Activated CD4-positive, alpha-beta T cell treated with anti-CD3 and anti-CD28 coated beads, Interleukin-2, amount 50 U/mL, for 24 hours (primary cell): ENCODE data around the gene TMEM63B.
"Not testable (repeated sequence)": the region's sequence is repeated elsewhere in the genome, so short reads cannot be mapped to it uniquely, and the experiment has no call there.

Experiments used
- DNase-seq, 2 donors: peaks; one replicate each; pipeline ENCODE4 v3.0.0-alpha.2; 2020; ENCODE audit warnings: low read depth in 1 of 2, low spot score in 1 of 2

Gene TMEM63B

DNA sequence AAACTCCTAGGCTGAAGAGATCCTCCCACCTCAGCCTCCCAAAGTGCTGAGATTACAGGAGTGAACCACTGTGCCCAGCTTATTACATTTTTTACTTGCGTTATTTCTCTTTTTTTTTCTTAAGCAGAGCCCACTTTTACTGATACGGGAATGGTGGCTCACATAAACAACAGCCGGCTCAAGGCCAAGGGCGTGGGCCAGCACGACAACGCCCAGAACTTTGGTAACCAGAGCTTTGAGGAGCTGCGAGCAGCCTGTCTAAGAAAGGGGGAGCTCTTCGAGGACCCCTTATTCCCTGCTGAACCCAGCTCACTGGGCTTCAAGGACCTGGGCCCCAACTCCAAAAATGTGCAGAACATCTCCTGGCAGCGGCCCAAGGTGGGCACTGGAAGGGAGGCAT lies 41.8 kb downstream of the TMEM63B start:
- DNase-seq: no peak

DNA sequence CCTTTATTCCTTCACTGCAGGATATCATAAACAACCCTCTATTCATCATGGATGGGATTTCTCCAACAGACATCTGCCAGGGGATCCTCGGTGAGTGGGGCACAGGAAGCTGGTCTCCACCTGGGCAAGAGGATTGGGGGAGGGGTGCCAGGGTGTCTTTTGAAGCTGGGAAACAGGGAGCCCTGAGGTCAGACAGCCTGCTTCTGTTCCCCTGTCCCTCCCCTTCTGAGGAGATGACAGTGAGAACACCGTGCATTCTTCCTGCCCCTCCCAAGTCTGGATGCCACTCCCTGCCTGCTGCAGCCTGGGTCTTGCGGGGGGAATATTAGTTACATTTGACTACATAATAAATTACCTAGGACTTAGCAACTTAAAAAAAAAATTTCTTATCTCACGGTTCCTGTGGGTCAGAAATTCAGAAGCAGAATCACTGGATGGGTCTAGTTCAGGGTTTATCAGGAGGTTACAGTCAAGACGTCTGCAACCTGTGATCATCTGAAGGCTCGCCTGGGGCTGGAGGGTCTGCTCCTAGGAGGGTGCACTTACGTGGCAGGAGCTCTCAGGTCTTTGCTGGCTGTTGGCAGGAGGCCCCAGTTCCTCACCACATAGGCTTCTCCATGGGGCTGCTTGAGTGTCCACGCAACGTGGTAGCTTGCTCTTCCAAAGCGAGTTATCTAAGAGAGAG lies 42.7 kb downstream of the TMEM63B start:
- DNase-seq: no peak

DNA sequence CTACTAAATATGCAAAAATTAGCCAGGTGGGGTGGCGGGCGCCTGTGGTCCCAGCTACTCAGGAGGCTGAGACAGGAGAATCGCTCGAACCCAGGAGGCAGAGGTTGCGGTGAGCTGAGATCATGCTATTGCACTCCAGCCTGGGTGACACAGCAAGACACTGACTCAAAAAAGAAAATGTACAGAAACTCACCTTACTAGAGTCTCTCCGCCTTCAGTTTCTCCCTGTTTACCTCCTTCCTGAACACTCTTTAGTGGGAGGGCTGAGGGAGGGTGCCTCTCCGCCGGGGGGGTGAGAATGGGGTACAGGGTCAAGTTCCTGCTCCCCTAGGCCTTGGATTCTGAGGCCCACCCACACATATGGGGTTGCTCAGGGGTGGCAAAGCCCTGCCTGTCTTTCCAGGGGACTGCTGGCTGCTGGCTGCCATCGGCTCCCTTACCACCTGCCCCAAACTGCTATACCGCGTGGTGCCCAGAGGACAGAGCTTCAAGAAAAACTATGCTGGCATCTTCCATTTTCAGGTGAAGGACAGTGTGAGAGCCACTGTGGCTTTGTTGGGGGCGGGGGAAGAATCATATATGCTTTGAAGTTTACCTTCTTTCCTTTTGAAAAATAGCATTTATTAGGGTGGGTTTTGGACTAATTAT lies 44.7 kb downstream of the TMEM63B start:
- DNase-seq: peak in 1 of 2 donors; percentile 9

DNA sequence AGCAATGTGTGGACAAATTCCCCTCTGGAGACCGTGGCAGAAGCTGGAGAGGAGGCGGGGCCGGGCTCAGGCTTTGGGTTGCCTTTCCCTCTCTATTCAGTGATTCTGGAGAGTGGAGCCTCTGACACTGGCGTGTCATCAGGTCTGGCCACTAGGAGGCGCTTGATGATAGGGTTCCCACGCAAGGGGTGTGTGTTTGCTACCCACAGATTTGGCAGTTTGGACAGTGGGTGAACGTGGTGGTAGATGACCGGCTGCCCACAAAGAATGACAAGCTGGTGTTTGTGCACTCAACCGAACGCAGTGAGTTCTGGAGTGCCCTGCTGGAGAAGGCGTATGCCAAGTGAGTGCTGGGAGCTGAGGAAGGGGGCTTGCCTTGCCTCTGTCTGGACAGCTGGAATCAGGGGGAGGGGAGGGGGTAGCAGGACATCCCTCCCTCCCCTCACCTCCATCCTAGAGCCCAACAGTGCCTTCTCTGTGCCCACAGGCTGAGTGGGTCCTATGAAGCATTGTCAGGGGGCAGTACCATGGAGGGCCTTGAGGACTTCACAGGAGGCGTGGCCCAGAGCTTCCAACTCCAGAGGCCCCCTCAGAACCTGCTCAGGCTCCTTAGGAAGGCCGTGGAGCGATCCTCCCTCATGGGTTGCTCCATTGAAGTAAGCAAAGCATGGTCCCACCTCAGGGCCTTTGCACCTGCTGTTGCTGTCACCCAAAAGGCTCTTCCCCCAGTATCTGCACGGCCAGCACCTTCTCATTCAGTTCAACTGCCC lies 45.6 kb downstream of the TMEM63B start:
- peak; percentile 53 to 78 for DNase-seq

DNA sequence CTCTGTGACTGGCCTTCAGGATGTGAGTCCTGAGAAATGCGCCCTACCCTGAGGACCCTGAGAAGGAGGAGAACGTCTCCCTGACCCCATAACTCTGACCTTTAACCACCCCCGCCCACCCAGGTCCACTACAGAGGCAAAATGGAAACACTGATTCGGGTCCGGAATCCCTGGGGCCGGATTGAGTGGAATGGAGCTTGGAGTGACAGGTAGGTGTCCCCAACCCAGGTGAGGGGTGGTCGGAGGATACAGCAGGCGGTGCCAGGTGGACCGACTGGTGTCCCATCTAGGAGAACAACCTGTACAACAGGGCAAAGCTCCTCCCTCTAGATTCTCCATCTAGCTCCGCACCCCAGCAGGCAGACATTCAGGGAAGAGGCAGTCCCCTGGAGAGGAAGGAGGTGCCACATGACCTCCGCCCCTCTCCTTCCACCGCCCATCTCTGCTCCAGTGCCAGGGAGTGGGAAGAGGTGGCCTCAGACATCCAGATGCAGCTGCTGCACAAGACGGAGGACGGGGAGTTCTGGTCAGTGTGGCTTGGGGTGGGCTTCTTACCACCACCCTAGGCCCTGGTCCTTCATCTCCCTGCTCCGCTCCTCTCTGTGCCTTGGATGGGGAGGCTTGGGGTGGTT lies 48.9 kb downstream of the TMEM63B start:
- no peak for DNase-seq

DNA sequence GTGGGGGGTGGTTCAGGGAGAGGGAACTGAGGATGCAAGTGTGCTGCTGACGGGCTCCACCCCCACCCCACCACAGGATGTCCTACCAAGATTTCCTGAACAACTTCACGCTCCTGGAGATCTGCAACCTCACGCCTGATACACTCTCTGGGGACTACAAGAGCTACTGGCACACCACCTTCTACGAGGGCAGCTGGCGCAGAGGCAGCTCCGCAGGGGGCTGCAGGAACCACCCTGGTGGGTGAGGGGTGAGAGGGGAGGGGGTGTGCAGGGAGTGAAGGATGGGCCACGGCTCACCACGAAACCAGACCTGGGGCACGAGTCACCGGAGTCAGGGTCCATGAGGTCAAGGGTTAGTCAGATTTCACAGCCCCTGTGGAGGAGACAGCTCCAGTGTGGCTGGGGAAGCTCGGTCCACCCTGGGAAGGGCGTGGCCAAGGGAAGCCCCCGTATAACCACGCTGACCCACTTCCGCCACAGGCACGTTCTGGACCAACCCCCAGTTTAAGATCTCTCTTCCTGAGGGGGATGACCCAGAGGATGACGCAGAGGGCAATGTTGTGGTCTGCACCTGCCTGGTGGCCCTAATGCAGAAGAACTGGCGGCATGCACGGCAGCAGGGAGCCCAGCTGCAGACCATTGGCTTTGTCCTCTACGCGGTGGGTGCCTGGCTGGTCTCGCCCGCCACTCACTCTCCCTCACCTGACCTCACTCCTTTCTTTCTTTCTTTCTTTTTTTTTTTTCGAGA lies 49.6 kb downstream of the TMEM63B start:
- DNase-seq: no peak

DNA sequence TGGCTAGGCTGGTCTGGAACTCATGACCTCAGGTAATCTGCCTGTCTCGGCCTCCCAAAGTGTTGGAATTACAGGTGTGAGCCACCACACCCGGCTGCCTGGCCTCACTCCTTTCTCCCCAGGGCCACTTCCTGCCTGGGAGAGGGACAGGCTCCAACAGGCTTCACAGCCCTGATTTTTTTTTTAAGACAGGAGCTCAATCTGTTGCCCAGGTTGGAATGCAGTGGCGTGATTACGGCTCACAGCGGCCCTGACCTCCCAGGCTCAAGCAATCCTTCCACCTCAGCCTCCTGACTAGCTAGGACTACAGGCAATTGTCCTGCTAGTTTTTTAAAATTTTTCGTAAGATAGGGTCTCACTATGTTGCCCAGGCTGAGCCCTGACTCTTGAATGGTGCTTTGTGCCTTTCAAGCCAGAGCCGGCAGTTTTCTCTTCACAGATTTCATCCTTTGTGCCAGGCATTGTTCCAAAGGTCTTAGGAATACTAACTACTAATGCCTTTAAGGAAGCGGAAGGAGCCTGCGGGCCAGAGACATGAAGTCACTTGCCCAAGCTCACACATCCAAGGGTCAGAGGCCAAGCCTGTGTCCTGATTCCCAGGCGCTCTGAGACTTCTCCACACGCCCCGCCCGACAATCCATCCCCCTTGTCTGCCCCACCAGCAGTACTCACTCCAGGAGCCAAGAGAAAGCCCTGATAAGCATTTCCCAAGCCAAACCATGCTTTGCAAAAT lies 50.5 kb downstream of the TMEM63B start:
- DNase-seq: no peak

DNA sequence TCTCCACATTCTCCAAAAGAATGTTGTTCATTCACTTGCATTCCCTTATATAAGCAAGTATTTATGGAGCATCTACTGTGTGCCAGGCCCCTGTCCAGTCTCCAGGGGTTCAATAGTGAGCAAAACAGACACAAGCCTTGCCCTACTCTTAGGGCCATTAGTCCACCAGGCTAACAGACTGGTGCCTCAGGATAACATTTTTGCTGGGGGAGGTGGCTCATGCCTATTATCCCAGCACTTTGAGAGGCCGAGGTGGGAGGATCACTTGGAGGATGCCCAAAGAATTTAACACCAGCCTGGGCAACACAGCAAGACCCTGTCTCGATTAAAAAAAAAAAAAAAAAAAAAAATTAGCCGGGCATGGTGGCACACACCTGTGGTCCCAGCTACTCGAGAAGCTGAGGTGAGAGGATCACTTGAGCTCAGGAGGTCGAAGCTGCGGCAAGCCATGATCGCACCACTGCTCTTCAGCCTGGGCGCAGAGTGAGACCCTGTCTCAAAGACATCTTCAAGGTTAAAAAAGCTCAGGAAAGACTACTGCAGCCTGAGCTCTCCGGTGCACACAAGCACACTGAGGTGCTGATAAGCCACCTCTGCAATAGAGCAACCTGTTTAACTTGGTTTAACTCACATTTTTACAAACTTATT lies 51.2 kb downstream of the TMEM63B start:
- no peak for DNase-seq

DNA sequence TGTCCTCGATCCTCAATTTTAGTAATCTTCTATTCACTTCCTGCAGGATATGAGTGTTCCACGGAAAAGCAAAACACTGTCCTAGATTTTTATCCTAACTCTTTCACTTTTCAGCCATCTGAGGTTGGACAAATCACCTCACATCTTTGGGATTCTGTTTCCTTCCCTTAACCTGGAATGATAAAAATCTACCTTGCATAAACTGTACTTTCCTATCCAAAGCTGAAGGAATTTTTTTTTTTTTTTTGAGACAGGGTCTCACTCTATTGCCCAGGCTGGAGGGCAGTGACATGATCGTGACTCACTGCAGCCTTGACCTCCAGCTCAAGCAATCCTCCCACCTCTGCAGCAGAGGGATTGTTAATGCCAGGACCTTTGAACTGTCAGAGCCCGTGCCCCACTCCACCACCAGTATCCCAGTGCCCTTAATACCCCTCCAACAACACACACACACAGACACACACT lies 51.8 kb downstream of the TMEM63B start:
- DNase-seq: no peak

DNA sequence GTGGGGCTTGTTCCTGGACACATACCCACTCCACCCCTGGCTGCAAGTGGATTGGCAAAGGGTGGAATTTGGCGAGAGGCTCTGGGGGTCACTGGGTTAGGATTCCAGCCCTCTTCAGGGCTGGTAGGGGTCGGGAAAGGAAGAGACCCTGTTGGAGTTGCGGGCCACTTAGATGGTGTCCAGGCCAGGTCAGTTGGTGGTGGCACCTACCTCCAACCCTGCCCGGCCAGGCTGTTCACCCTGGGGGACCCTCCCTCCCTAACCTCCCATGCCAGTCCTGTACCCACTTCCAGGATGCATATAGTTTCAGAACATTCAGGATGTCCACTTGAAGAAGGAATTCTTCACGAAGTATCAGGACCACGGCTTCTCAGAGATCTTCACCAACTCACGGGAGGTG lies 52.3 kb downstream of the TMEM63B start:
- DNase-seq: no peak

DNA sequence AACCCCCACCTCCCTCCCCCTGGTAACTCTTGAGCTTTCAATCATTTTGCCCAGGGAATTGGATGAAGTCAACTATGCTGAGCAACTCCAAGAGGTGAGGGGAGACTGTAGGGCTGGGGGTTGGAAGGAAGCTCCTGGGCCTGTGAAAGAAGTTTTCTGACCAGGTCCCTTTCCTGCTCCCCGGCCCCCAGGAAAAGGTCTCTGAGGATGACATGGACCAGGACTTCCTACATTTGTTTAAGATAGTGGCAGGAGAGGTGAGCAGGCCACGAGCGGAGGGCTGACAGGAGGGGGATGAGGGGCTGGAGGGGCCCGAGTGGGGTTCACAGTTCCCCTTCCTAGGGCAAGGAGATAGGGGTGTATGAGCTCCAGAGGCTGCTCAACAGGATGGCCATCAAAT lies 53.1 kb downstream of the TMEM63B start:
- DNase-seq: no peak

DNA sequence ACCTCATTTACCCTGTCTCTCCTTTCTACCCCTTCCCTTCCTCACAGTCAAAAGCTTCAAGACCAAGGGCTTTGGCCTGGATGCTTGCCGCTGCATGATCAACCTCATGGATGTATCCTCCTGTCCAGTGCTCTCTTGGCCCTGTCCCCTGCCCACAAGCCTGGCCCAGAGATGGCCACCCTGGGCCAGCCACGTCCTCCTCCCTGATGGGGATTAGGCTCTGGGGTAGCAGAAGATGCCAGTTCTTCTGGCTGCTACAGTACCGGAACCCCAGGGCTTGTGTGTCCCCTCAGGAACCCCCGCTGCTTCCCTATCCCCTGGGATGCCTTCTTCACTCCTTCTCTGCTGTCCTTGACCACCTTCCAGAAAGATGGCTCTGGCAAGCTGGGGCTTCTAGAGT lies 53.5 kb downstream of the TMEM63B start:
- DNase-seq: no peak

DNA sequence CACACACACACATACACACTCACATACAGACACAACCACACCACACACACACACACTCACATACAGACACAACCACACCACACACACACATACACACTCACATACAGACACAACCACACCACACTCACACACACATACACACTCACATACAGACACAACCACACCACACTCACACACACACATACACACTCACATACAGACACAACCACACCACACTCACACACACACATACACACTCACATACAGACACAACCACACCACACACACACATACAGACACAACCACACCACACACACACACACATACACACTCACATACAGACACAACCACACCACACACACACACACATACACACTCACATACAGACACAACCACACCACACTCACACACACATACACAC lies 54.4 kb downstream of the TMEM63B start:
- not testable (repeated sequence) for DNase-seq

DNA sequence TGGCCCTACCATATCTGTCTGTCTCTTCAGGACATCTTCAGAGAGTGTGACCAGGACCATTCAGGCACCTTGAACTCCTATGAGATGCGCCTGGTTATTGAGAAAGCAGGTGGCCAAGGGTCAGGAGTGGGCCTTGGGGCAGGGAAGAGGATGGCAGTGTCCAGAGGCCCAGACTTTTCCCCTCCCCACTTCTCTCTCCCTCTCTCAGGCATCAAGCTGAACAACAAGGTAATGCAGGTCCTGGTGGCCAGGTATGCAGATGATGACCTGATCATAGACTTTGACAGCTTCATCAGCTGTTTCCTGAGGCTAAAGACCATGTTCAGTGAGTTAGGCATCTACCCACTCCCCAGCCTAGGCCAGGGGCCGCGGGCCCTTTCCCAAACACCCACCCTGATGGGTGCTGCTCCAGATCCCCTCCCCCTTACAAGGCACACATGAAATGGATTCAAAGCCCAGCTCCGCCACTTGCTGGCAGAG lies 55.6 kb downstream of the TMEM63B start:
- no peak for DNase-seq

DNA sequence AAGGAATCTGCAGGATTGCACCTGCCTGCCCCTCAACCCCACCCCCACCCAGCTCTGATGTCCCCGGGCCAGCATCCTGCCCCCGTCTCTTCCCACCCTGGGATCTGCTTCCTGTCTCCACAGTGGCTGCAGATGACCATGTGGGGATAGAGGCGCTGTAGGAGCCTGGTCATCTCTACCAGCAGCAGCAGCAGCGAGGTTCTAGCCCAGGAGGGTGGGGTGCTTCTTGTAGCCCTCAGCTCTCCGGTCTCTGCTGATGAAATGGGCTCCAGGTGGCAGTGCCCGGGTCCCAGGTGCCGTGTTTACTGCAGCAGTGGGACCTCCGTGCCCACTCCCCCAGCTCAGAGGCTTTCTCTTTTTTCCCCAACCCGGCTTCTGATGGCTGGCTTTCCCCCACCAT lies 56.4 kb downstream of the TMEM63B start:
- DNase-seq: no peak

DNA sequence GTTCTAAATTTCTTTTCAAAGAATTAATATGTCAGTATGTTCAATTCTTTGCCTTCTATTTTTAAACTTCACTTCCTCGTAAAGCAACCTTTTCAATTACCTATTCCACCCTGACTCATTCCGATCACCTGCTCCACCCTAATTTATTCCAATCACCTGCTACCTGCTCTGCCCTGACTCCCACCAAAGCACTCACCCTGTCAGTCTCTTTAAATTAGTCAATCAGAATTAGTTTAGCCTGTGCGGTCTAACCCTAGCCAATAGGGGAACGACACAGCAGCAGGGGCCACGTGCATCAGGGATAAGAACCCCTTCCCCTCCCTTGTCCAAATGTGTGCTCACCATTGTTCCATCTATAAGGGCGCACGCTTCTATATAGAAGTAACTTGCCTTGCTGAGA lies 58.0 kb downstream of the TMEM63B start:
- not testable (repeated sequence) for DNase-seq

DNA sequence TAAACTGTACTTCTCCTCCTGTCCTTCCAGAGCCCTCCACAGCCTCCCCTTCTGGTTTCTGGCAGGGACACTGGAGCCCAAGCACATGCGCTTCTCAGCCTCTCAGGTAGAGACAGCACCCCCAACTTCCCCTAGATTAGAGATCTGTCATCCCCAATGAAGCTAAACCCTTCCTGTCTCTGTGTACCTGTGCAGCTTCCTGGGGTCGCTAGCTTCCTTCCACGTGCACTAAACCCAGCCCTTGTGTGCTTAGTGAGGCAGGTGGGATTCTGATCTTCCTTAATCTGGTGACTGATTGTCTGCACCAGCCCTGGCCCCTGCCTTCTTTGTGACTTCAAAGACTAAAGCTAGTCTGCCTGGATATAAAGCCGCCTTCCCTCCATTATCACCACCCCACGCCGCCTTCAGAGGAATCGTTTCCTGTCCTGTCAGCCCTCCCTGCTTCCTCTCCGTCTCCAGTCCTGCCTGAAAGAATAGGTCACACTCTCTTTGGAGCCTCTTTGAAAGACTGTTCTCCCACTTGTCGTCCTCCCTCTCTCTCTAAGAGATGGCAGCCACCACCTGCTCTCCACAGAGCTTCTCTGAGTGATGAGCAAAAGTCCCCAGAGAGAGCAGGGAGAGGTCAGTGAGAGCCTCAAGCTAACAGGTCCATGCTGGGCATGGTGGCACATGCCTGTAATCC lies 58.7 kb downstream of the TMEM63B start:
- DNase-seq: no peak

DNA sequence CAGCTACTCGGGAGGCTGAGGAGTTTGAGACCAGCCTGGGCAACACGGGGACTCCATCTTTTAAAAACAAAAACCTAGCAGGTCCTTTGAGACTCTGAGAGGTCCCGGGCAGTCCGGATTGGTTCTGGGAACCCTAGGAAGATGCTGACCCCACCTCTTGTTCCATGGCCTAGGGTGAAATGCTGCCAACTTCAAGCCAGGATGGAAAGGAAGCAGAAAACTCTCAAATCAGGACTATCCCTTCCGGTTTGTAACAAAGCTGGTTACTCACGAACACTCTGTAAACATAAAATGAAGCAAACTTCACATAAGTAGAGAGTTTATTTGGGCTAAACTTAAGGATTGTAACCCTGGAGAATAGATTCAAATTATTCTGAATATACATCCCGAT lies 59.3 kb downstream of the TMEM63B start:
- no peak for DNase-seq

DNA sequence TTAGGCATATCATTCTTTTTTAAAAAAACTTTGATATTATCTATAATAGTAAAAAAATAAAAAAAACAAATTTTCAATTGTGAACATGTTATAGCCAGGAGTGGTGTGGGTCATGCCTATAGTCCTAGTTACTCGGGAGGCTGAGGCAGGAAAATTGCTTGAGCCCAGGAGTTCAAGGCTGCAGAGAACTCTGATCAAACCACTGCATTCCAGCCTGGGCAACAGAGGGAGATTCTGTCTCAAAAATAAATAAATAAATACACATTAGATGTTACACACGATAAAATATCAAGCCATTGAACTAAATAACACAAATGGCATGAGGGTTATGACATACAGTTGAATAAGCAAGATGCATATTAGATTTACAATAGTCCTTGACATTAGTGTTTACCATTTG lies 61.5 kb downstream of the TMEM63B start:
- DNase-seq: no peak
